ENCODE results near the gene LAMA2.

Gene LAMA2

GRCh38 chr6:129398764-129399163 lies 515.8 kb downstream of the LAMA2 start:
- DNase-seq = no peak

- no peak for DNase-seq
Measured at GRCh38 chr6:129402244-129402643, 519.3 kb downstream of the LAMA2 start.

- DNase-seq = no peak
Measured at GRCh38 chr6:129411092-129411491, 528.2 kb downstream of the LAMA2 start.

GRCh38 chr6:129416337-129416990 lies 533.5 kb downstream of the LAMA2 start:
- DNase-seq = no peak

- no peak for DNase-seq
Measured at GRCh38 chr6:129417416-129418086, 534.6 kb downstream of the LAMA2 start.

GRCh38 chr6:129419324-129419723 lies 536.4 kb downstream of the LAMA2 start:
- no peak for DNase-seq

- no peak for DNase-seq
Measured at GRCh38 chr6:129426343-129426742, 543.4 kb downstream of the LAMA2 start.

- no peak for DNase-seq
Measured at GRCh38 chr6:129429956-129430355, 547.0 kb downstream of the LAMA2 start.

- no peak for DNase-seq
Measured at GRCh38 chr6:129432738-129433137, 549.8 kb downstream of the LAMA2 start.

- no peak for DNase-seq
Measured at GRCh38 chr6:129434091-129434490, 551.2 kb downstream of the LAMA2 start.

- DNase-seq = no peak
Measured at GRCh38 chr6:129440691-129441090, 557.8 kb downstream of the LAMA2 start.

GRCh38 chr6:129444683-129445082 lies 561.7 kb downstream of the LAMA2 start:
- no peak for DNase-seq

- DNase-seq = no peak
Measured at GRCh38 chr6:129446272-129447197, 563.6 kb downstream of the LAMA2 start.

- DNase-seq = no peak
Measured at GRCh38 chr6:129447198-129447565, 564.2 kb downstream of the LAMA2 start.

- no peak for DNase-seq
Measured at GRCh38 chr6:129448965-129449364, 566.0 kb downstream of the LAMA2 start.

- no peak for DNase-seq
Measured at GRCh38 chr6:129451187-129451586, 568.2 kb downstream of the LAMA2 start.

GRCh38 chr6:129453073-129453472 lies 570.1 kb downstream of the LAMA2 start:
- no peak for DNase-seq

- no peak for DNase-seq
Measured at GRCh38 chr6:129454488-129454887, 571.5 kb downstream of the LAMA2 start.

GRCh38 chr6:129455126-129455769 lies 572.3 kb downstream of the LAMA2 start:
- no peak for DNase-seq

- DNase-seq = no peak
Measured at GRCh38 chr6:129460221-129460620, 577.3 kb downstream of the LAMA2 start.

GRCh38 chr6:129469070-129469662 lies 586.2 kb downstream of the LAMA2 start:
- no peak for DNase-seq

- DNase-seq = no peak
Measured at GRCh38 chr6:129472239-129472638, 589.3 kb downstream of the LAMA2 start.

- DNase-seq = no peak
Measured at GRCh38 chr6:129473546-129473945, 590.6 kb downstream of the LAMA2 start.

Measured in activated effector memory CD4-positive, alpha-beta T cell treated with anti-CD3 and anti-CD28 coated beads, Interleukin-2, amount 50 U/mL, for 16 hours (primary cell).